Transverse colon (tissue), 4 donors: ENCODE data around the gene KAT6B. TPM values are rescaled to one million over a fixed set of nuclear protein-coding genes. Genes with fewer than 3 reads are reported as not detected.

Experiments
- DNase-seq: peaks from one replicate; pipeline ENCODE4 v3.0.0-alpha.2; 2019
- H3K27ac ChIP-seq, 4 donors: fragments of 200-600 bp; sonication (generic); 2 replicates each; pipeline ENCODE4 v1.5.1; 2016 to 2018; ENCODE audit warnings: inconsistent platforms in 4 of 4
- H3K27me3 ChIP-seq: fragments of 200-600 bp; sonication (generic); 2 replicates; pipeline ENCODE4 v1.5.1; 2017; ENCODE audit warnings: inconsistent platforms
- H3K36me3 ChIP-seq, 4 donors: fragments of 200-600 bp; sonication (generic); 2 replicates each; pipeline ENCODE4 v1.5.1; 2017 to 2019; ENCODE audit warnings: inconsistent platforms in 4 of 4
- H3K4me1 ChIP-seq, 4 donors: fragments of 200-600 bp; sonication (generic); 2 replicates each; pipeline ENCODE4 v1.5.1; 2017 to 2020; ENCODE audit warnings: inconsistent platforms in 4 of 4
- H3K4me3 ChIP-seq, 4 donors: fragments of 200-600 bp; sonication (generic); 1 replicate in 1 of 4; 2 replicates in 3 of 4; pipeline versions ENCODE4 v1.5.1 to v1.6.1; 2017 to 2019; ENCODE audit warnings: inconsistent platforms in 4 of 4
- H3K9me3 ChIP-seq, 2 donors: fragments of 200-600 bp; sonication (generic); 2 replicates each; pipeline ENCODE4 v1.5.1; 2017 to 2019; ENCODE audit warnings: inconsistent platforms in 2 of 2
- CTCF ChIP-seq, 5 experiments: fragments of 200-600 bp in 3 of 5; fragments of 450-650 bp in 2 of 5; sonication (generic) in 3 of 5; IDR thresholded peaks; 1 replicate in 2 of 5; 2 replicates in 3 of 5; pipeline ENCODE4 v1.5.1; 2016 to 2017; ENCODE audit warnings: antibody characterized with exemption in 5 of 5, inconsistent platforms in 3 of 5, mild to moderate bottlenecking in 2 of 5, moderate library complexity in 1 of 5
- EP300 ChIP-seq: sonication (generic); formaldehyde crosslinking; IDR thresholded peaks from one replicate; pipeline ENCODE4 v1.6.1; 2017; ENCODE audit warnings: antibody characterized with exemption, low read depth
- POLR2A ChIP-seq: fragments of 450-650 bp; IDR thresholded peaks from one replicate; pipeline ENCODE4 v1.6.1; 2016; ENCODE audit warnings: antibody characterized with exemption, mild to moderate bottlenecking, moderate library complexity
- POLR2AphosphoS5 ChIP-seq, 3 donors: sonication (generic); formaldehyde crosslinking; IDR thresholded peaks; one replicate each; pipeline ENCODE4 v1.6.1; 2016; ENCODE audit warnings: antibody characterized with exemption in 3 of 3
- WGBS, 2 donors: methylation state at CpG; one replicate each; pipeline ENCODE4 v1.1.5; 2018; ENCODE audit warnings: low coverage in 1 of 2; 5-methylcytosine and 5-hydroxymethylcytosine counted together
- in situ Hi-C, 4 donors: fragments of 200-750 bp; cut with MboI; loops; one replicate each; pipeline versions ENCODE4 v1.15.0 to v1.15.1; 2017; ENCODE audit warnings: low sequenced_read_pairs in 3 of 4, low pct_ligation_motif_present in 1 of 4, low pct_unique_long_range_greater_than_20kb in 1 of 4
- intact Hi-C: fragments of 100-400 bp; cut with DNase I; formaldehyde crosslinking; loops from one replicate; pipeline ENCODE4 v1.15.1; 2023; ENCODE audit warnings: low total_unique reads
- total RNA-seq, 4 donors: library from RNA; depleted of rRNA; stranded (reverse); fragments of >200 nt; gene quantifications; one replicate each; pipeline ENCODE4 v1.1.0, GENCODE V29; 2016

Gene KAT6B
- total RNA-seq, 4 donors from 2014 or later, result 27.3 to 67.0 (median 54.9) TPM

- WGBS, 2 donors, result 88 to 92% methylated on average over 5 to 6 of the region's 6 CpGs
- Histone ChIP-seq H3K4me3 (no peak overlapping the region), H3K27ac (no peak overlapping the region), H3K4me1 (peaks cover 4 to 34% (median 13%) of the 10 kb centered on the region in 4 donors), H3K27me3 (no peaks in the 10 kb centered on the region), H3K9me3 (no peaks in the 10 kb centered on the region), H3K36me3 (no peaks in the 10 kb centered on the region)
- intact Hi-C loops (no loop called here), in situ Hi-C loops (no loop called here)
- no peak for TF ChIP-seq POLR2AphosphoS5 (IDR thresholded peaks at IDR 0.05)
- TF ChIP-seq EP300, result no peak
- TF ChIP-seq POLR2A, result no peak
- TF ChIP-seq CTCF (IDR thresholded peaks at IDR 0.05), result no peak
- DNase-seq, result no peak
Observed at GRCh38 chr10:74901867-74902450, 75.6 kb downstream of the KAT6B start.

GRCh38 chr10:74903491-74903890 lies 77.1 kb downstream of the KAT6B start:
- 94 to 100% methylated on average over 3 of the region's 3 CpGs for WGBS, 2 donors
- peaks cover 0 to 20% (median 6%) of the 10 kb centered on the region in 4 donors for H3K4me1 ChIP-seq
- intact Hi-C loops (no loop called here), in situ Hi-C loops (no loop called here)
- TF ChIP-seq POLR2A (no peak), CTCF (IDR thresholded peaks at IDR 0.05) (no peak), POLR2AphosphoS5 (IDR thresholded peaks at IDR 0.05) (no peak), EP300 (no peak)
- no peaks in the 10 kb centered on the region for H3K27me3 ChIP-seq
- no peaks in the 10 kb centered on the region for H3K9me3 ChIP-seq
- H3K36me3 ChIP-seq, result no peaks in the 10 kb centered on the region
- no peak for DNase-seq
- H3K4me3 ChIP-seq, result no peak overlapping the region
- no peak overlapping the region for H3K27ac ChIP-seq

- Histone ChIP-seq H3K9me3 (no peaks in the 10 kb centered on the region), H3K4me1 (peaks cover 0 to 25% (median 6%) of the 10 kb centered on the region in 4 donors), H3K27ac (no peak overlapping the region), H3K36me3 (no peaks in the 10 kb centered on the region), H3K27me3 (no peaks in the 10 kb centered on the region), H3K4me3 (no peak overlapping the region)
- in situ Hi-C loops, result no loop called here
- TF ChIP-seq CTCF (IDR thresholded peaks at IDR 0.05), result no peak
- TF ChIP-seq EP300, result no peak
- no peak for TF ChIP-seq POLR2AphosphoS5 (IDR thresholded peaks at IDR 0.05)
- no peak for TF ChIP-seq POLR2A
- intact Hi-C loops, result no loop called here
- DNase-seq, result no peak
- 56 to 61% methylated on average over 5 to 6 of the region's 6 CpGs for WGBS, 2 donors
Observed at GRCh38 chr10:74906611-74907198, 80.3 kb downstream of the KAT6B start.

- DNase-seq, result no peak
Observed at GRCh38 chr10:74909670-74910069, 83.3 kb downstream of the KAT6B start.

More at GRCh38 chr10:74909670-74910069, 83.3 kb downstream of the KAT6B start:
- 88 to 96% methylated on average over 1 of the region's 1 CpG for WGBS, 2 donors
- Histone ChIP-seq H3K36me3 (no peaks in the 10 kb centered on the region), H3K4me3 (no peak overlapping the region), H3K4me1 (peaks cover 0 to 25% (median 6%) of the 10 kb centered on the region in 4 donors), H3K27me3 (no peaks in the 10 kb centered on the region), H3K9me3 (no peaks in the 10 kb centered on the region), H3K27ac (no peak overlapping the region)
- TF ChIP-seq CTCF (IDR thresholded peaks at IDR 0.05), result no peak
- TF ChIP-seq EP300, result no peak
- TF ChIP-seq POLR2AphosphoS5 (IDR thresholded peaks at IDR 0.05), result no peak
- TF ChIP-seq POLR2A, result no peak
- in situ Hi-C loops, result no loop called here
- intact Hi-C loops, result no loop called here
